ENCODE results near the gene VEGFC. TPM values are rescaled to one million over a fixed set of nuclear protein-coding genes. Genes with fewer than 3 reads are reported as not detected.

Gene VEGFC
- total RNA-seq, 1 donor from 2014 or later: 20.3 TPM

GRCh38 chr4:176646311-176646710 is 146.4 kb downstream of the VEGFC start:
- no peaks in the 10 kb centered on the region for H3K9me3 Mint-ChIP-seq (ENCODE audit: unreplicated experiment)
- no peak overlapping the region for H3K27ac ChIP-seq (ENCODE audit: low read depth, low read length)
- FAIRE-seq (no peak), DNase-seq (ENCODE audit: low read depth) (no peak)
- H3K4me2 ChIP-seq (ENCODE audit: low read length): no peak overlapping the region
- TF ChIP-seq EZH2 (IDR thresholded peaks at IDR 0.05; ENCODE audit: insufficient read depth, low read length) (no peak), CTCF (IDR thresholded peaks at IDR 0.05; ENCODE audit: insufficient read depth, low read depth, low read length) (no peak)
- no peaks in the 10 kb centered on the region for H3K27me3 Mint-ChIP-seq (ENCODE audit: low read depth, unreplicated experiment)
- no peak overlapping the region for H2AFZ ChIP-seq (ENCODE audit: low read depth, low read length)
- H4K20me1 ChIP-seq (ENCODE audit: insufficient read depth, low read length): no peaks in the 10 kb centered on the region
- H3K4me1 ChIP-seq (ENCODE audit: insufficient read depth, low read length): no peaks in the 10 kb centered on the region
- no peaks in the 10 kb centered on the region for H3K36me3 ChIP-seq (ENCODE audit: insufficient read depth, low read length)
- H3K36me3 Mint-ChIP-seq (ENCODE audit: low read depth, unreplicated experiment): no peaks in the 10 kb centered on the region
- H3K79me2 ChIP-seq (ENCODE audit: insufficient read depth, low read length): no peaks in the 10 kb centered on the region
- no peak overlapping the region for H3K4me3 Mint-ChIP-seq (ENCODE audit: unreplicated experiment)
- no peaks in the 10 kb centered on the region for H3K27me3 ChIP-seq (ENCODE audit: insufficient read depth, low read length)
- peaks cover 1% of the 10 kb centered on the region for H3K4me1 Mint-ChIP-seq (ENCODE audit: low read depth, unreplicated experiment)
- no peaks in the 10 kb centered on the region for H3K9me3 ChIP-seq (ENCODE audit: insufficient read depth, low read depth, low read length)
- no peak overlapping the region for H3K9ac ChIP-seq (ENCODE audit: low read length)
- H3K27ac Mint-ChIP-seq (ENCODE audit: unreplicated experiment): no peak overlapping the region
- no peak overlapping the region for H3K4me3 ChIP-seq (ENCODE audit: insufficient read depth, low read depth, low read length)

- H3K4me1 ChIP-seq (ENCODE audit: insufficient read depth, low read length): no peaks in the 10 kb centered on the region
- no peak overlapping the region for H3K4me3 Mint-ChIP-seq (ENCODE audit: unreplicated experiment)
- no peak overlapping the region for H2AFZ ChIP-seq (ENCODE audit: low read depth, low read length)
- H3K27me3 Mint-ChIP-seq (ENCODE audit: low read depth, unreplicated experiment): no peaks in the 10 kb centered on the region
- FAIRE-seq (no peak), DNase-seq (ENCODE audit: low read depth) (no peak)
- no peak overlapping the region for H3K4me2 ChIP-seq (ENCODE audit: low read length)
- peaks cover 6% of the 10 kb centered on the region for H3K4me1 Mint-ChIP-seq (ENCODE audit: low read depth, unreplicated experiment)
- no peak overlapping the region for H3K4me3 ChIP-seq (ENCODE audit: insufficient read depth, low read depth, low read length)
- no peak overlapping the region for H3K27ac Mint-ChIP-seq (ENCODE audit: unreplicated experiment)
- H3K9me3 Mint-ChIP-seq (ENCODE audit: unreplicated experiment): peaks cover 2% of the 10 kb centered on the region
- no peak overlapping the region for H3K9ac ChIP-seq (ENCODE audit: low read length)
- H3K36me3 ChIP-seq (ENCODE audit: insufficient read depth, low read length): no peaks in the 10 kb centered on the region
- no peaks in the 10 kb centered on the region for H3K27me3 ChIP-seq (ENCODE audit: insufficient read depth, low read length)
- TF ChIP-seq EZH2 (IDR thresholded peaks at IDR 0.05; ENCODE audit: insufficient read depth, low read length): no peak
- no peak for TF ChIP-seq CTCF (IDR thresholded peaks at IDR 0.05; ENCODE audit: insufficient read depth, low read depth, low read length)
- no peaks in the 10 kb centered on the region for H3K79me2 ChIP-seq (ENCODE audit: insufficient read depth, low read length)
- H3K9me3 ChIP-seq (ENCODE audit: insufficient read depth, low read depth, low read length): no peaks in the 10 kb centered on the region
- H3K36me3 Mint-ChIP-seq (ENCODE audit: low read depth, unreplicated experiment): no peaks in the 10 kb centered on the region
- no peaks in the 10 kb centered on the region for H4K20me1 ChIP-seq (ENCODE audit: insufficient read depth, low read length)
- no peak overlapping the region for H3K27ac ChIP-seq (ENCODE audit: low read depth, low read length)
These were observed 147.3 kb downstream of the VEGFC start for GRCh38 chr4:176645246-176645960.

GRCh38 chr4:176642472-176642871 is 150.2 kb downstream of the VEGFC start:
- no peak overlapping the region for H3K4me3 Mint-ChIP-seq (ENCODE audit: unreplicated experiment)
- no peaks in the 10 kb centered on the region for H3K79me2 ChIP-seq (ENCODE audit: insufficient read depth, low read length)
- FAIRE-seq (no peak), DNase-seq (ENCODE audit: low read depth) (no peak)
- no peak overlapping the region for H3K27ac Mint-ChIP-seq (ENCODE audit: unreplicated experiment)
- H4K20me1 ChIP-seq (ENCODE audit: insufficient read depth, low read length): no peaks in the 10 kb centered on the region
- no peak overlapping the region for H3K9ac ChIP-seq (ENCODE audit: low read length)
- no peaks in the 10 kb centered on the region for H3K36me3 ChIP-seq (ENCODE audit: insufficient read depth, low read length)
- no peak overlapping the region for H3K4me2 ChIP-seq (ENCODE audit: low read length)
- no peaks in the 10 kb centered on the region for H3K9me3 ChIP-seq (ENCODE audit: insufficient read depth, low read depth, low read length)
- peaks cover 2% of the 10 kb centered on the region for H3K9me3 Mint-ChIP-seq (ENCODE audit: unreplicated experiment)
- H3K4me1 ChIP-seq (ENCODE audit: insufficient read depth, low read length): no peaks in the 10 kb centered on the region
- no peaks in the 10 kb centered on the region for H3K36me3 Mint-ChIP-seq (ENCODE audit: low read depth, unreplicated experiment)
- H3K4me1 Mint-ChIP-seq (ENCODE audit: low read depth, unreplicated experiment): peaks cover 9% of the 10 kb centered on the region
- no peaks in the 10 kb centered on the region for H3K27me3 Mint-ChIP-seq (ENCODE audit: low read depth, unreplicated experiment)
- TF ChIP-seq CTCF (IDR thresholded peaks at IDR 0.05; ENCODE audit: insufficient read depth, low read depth, low read length): no peak
- no peak for TF ChIP-seq EZH2 (IDR thresholded peaks at IDR 0.05; ENCODE audit: insufficient read depth, low read length)
- H2AFZ ChIP-seq (ENCODE audit: low read depth, low read length): no peak overlapping the region
- H3K27ac ChIP-seq (ENCODE audit: low read depth, low read length): no peak overlapping the region
- H3K27me3 ChIP-seq (ENCODE audit: insufficient read depth, low read length): no peaks in the 10 kb centered on the region
- no peak overlapping the region for H3K4me3 ChIP-seq (ENCODE audit: insufficient read depth, low read depth, low read length)
